ENCODE results near the gene PPP1R3C. TPM values are rescaled to one million over a fixed set of nuclear protein-coding genes. Genes with fewer than 3 reads are reported as not detected.

The PPP1R3C gene
- total RNA-seq, 2 experiments from 2014 or later = not detected

- no TSS peak for BruUV-seq (replicated peaks)
- Histone ChIP-seq H3K36me3 (ENCODE audit: insufficient read depth, low read length) (no peaks in the 10 kb centered on the region), H3K4me2 (ENCODE audit: low read length) (no peak overlapping the region), H3K27ac (ENCODE audit: low read depth, low read length, poor library complexity, severe bottlenecking) (no peak overlapping the region), H4K20me1 (ENCODE audit: insufficient read depth, low read length) (no peaks in the 10 kb centered on the region), H3K79me2 (ENCODE audit: insufficient read depth, low read depth, low read length) (no peaks in the 10 kb centered on the region), H3K4me1 (ENCODE audit: insufficient read depth, low read length, poor library complexity, severe bottlenecking) (no peaks in the 10 kb centered on the region), H3K4me3 (ENCODE audit: low read depth, low read length, poor library complexity, severe bottlenecking) (no peak overlapping the region), H2AFZ (ENCODE audit: low read length) (no peak overlapping the region), H3K9me3 (ENCODE audit: low read length) (no peaks in the 10 kb centered on the region), H3K9me2 (ENCODE audit: insufficient read depth, low read length) (no peaks in the 10 kb centered on the region)
- no peak for TF ChIP-seq CTCF (conservative IDR thresholded peaks at IDR 0.05; ENCODE audit: low read length)
- TF ChIP-seq EZH2phosphoT487 (IDR thresholded peaks at IDR 0.05; ENCODE audit: borderline replicate concordance, low read depth, low read length) = no peak
- no peak for DNase-seq (ENCODE audit: low spot score)
- CTCF ChIA-PET (ENCODE audit: unreplicated experiment) = no interaction called here
- intact Hi-C loops (cut with micrococcal nuclease; ENCODE audit: unreplicated experiment) = no loop called here
- POLR2A ChIA-PET = no interaction called here
Measured at GRCh38 chr10:91652364-91652763, 19.5 kb upstream of the PPP1R3C start.

- Histone ChIP-seq H3K9me2 (ENCODE audit: insufficient read depth, low read length) (no peaks in the 10 kb centered on the region), H3K79me2 (ENCODE audit: insufficient read depth, low read depth, low read length) (no peaks in the 10 kb centered on the region), H4K20me1 (ENCODE audit: insufficient read depth, low read length) (no peaks in the 10 kb centered on the region), H3K4me3 (ENCODE audit: low read depth, low read length, poor library complexity, severe bottlenecking) (no peak overlapping the region), H3K4me1 (ENCODE audit: insufficient read depth, low read length, poor library complexity, severe bottlenecking) (no peaks in the 10 kb centered on the region), H3K4me2 (ENCODE audit: low read length) (no peak overlapping the region), H3K27ac (ENCODE audit: low read depth, low read length, poor library complexity, severe bottlenecking) (no peak overlapping the region), H3K36me3 (ENCODE audit: insufficient read depth, low read length) (no peaks in the 10 kb centered on the region), H2AFZ (ENCODE audit: low read length) (no peak overlapping the region), H3K9me3 (ENCODE audit: low read length) (no peaks in the 10 kb centered on the region)
- TF ChIP-seq EZH2phosphoT487 (IDR thresholded peaks at IDR 0.05; ENCODE audit: borderline replicate concordance, low read depth, low read length) = no peak
- TF ChIP-seq CTCF (conservative IDR thresholded peaks at IDR 0.05; ENCODE audit: low read length) = no peak
- POLR2A ChIA-PET = no interaction called here
- CTCF ChIA-PET (ENCODE audit: unreplicated experiment) = no interaction called here
- intact Hi-C loops (cut with micrococcal nuclease; ENCODE audit: unreplicated experiment) = no loop called here
- no TSS peak for BruUV-seq (replicated peaks)
- DNase-seq (ENCODE audit: low spot score) = no peak
Measured at GRCh38 chr10:91643700-91644099, 10.8 kb upstream of the PPP1R3C start.

- Histone ChIP-seq H3K27ac (ENCODE audit: low read depth, low read length, poor library complexity, severe bottlenecking) (no peak overlapping the region), H3K4me3 (ENCODE audit: low read depth, low read length, poor library complexity, severe bottlenecking) (no peak overlapping the region), H3K79me2 (ENCODE audit: insufficient read depth, low read depth, low read length) (no peaks in the 10 kb centered on the region), H3K4me1 (ENCODE audit: insufficient read depth, low read length, poor library complexity, severe bottlenecking) (no peaks in the 10 kb centered on the region), H3K4me2 (ENCODE audit: low read length) (no peak overlapping the region), H2AFZ (ENCODE audit: low read length) (no peak overlapping the region), H3K36me3 (ENCODE audit: insufficient read depth, low read length) (no peaks in the 10 kb centered on the region), H3K9me3 (ENCODE audit: low read length) (no peaks in the 10 kb centered on the region), H3K9me2 (ENCODE audit: insufficient read depth, low read length) (no peaks in the 10 kb centered on the region), H4K20me1 (ENCODE audit: insufficient read depth, low read length) (no peaks in the 10 kb centered on the region)
- TF ChIP-seq CTCF (conservative IDR thresholded peaks at IDR 0.05; ENCODE audit: low read length) (no peak), EZH2phosphoT487 (IDR thresholded peaks at IDR 0.05; ENCODE audit: borderline replicate concordance, low read depth, low read length) (no peak)
- BruUV-seq (replicated peaks) = no TSS peak
- intact Hi-C loops (cut with micrococcal nuclease; ENCODE audit: unreplicated experiment) = no loop called here
- POLR2A ChIA-PET = no interaction called here
- DNase-seq (ENCODE audit: low spot score) = no peak
- CTCF ChIA-PET (ENCODE audit: unreplicated experiment) = no interaction called here
Measured at GRCh38 chr10:91642831-91643692, 10.2 kb upstream of the PPP1R3C start.

All from OCI-LY7 (cell line).